Measurements from ENCODE around the gene HUNK.
"Not testable (repeated sequence)": the region's sequence is repeated elsewhere in the genome, so short reads cannot be mapped to it uniquely, and the experiment has no call there.

HUNK gene

GRCh38 chr21:31999810-32000468 lies 127.1 kb downstream of the HUNK start:
- no peak for DNase-seq (ENCODE audit: low spot score)

GRCh38 chr21:32001390-32001789 lies 128.6 kb downstream of the HUNK start:
- no peak for DNase-seq (ENCODE audit: low spot score)

- DNase-seq (ENCODE audit: low spot score), result no peak
These were observed 130.6 kb downstream of the HUNK start for GRCh38 chr21:32003411-32003810.

DNA sequence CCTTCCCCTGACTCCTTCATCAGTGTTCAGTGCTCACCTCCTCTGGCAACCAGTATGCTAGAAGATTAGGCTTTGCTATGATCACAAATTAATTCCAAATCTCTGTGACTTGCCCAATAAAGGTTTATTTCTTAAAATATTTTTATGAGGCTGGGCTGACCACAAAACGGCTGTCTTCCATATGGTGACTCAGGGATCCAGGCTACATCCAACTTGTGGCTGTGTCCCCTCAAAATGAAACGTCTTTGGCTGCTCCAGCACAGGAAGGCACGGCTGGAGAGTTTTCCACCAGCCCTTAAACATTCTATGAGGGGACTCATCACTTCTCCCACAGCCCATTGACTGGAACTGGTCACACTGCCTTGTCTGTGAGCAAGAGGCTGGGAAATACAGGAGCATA lies 131.5 kb downstream of the HUNK start:
- DNase-seq (ENCODE audit: low spot score), result no peak

GRCh38 chr21:32007456-32007855 lies 134.6 kb downstream of the HUNK start:
- no peak for DNase-seq (ENCODE audit: low spot score)

GRCh38 chr21:32008714-32009113 lies 135.9 kb downstream of the HUNK start:
- no peak for DNase-seq (ENCODE audit: low spot score)

GRCh38 chr21:32009263-32009662 lies 136.4 kb downstream of the HUNK start:
- no peak for DNase-seq (ENCODE audit: low spot score)

DNA sequence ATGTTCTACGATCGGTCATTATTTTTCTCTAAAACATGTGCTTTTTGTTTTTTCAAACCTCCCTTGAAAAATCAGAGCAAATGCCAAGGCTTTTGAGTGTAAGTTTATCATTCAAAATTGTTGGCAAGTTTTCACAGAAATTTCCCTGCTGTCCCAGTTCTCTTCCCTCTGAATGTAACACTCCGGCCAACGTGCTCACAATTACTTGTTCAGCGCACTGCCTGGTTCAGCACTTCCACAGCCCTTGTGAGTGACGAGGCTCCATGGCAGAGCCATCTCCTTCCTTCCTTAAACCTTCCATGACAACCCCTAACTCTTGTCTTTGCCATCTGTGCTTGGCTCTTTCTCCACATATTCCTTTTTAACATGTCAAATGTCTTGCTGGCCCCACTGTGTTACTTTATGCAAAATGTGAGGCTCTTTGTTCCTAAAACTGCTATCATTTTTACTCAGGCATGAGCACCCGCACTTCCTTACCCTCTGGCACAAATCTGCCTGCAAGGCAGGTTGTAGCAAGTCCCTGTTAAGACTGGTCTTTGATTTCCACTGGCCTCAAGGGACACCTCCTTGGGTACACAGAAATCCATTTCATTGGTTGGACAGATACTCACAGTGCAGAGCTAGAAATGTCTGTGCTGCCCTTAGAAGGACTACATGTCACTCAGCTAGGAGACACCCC lies 142.8 kb downstream of the HUNK start:
- no peak for DNase-seq (ENCODE audit: low spot score)

DNA sequence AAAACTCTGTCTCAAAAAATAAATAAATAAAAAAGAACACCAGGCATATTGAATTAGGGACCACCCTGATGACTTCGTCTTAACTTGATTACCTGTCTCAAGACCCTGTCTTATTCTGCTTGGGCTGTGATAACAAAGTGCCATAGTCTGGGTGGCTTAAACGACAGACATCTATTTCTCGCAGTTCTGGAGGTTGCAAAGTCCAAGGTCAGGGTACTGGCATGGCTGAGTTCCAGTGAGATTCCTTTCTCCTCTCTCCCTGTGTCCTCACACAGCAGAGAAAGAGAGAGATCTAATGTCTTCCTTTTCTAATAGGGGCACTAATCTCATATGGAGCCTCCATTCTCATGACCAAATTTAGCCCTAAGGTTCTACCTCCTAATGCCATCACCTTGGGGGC lies 145.6 kb downstream of the HUNK start:
- no peak for DNase-seq (ENCODE audit: low spot score)

DNA sequence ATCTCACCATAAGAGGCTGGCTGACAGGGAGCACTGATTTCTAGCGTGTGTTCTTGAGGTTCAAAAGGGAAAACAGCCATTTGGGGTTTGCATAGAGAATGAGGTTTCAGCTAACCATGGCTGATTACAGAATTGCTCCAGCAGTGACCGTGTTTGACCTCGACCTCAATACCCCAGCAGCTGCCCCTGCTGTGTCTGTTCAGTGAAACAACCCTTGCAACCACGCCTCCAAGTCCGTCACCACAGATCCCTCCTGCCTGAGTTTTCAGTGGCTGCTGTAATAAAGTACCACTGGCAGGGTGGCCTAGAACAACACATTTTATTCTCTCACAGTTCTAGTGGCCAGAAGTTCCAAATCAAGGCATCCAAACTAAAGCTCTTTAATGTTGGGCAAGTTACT lies 147.7 kb downstream of the HUNK start:
- no peak for DNase-seq (ENCODE audit: low spot score)

DNA sequence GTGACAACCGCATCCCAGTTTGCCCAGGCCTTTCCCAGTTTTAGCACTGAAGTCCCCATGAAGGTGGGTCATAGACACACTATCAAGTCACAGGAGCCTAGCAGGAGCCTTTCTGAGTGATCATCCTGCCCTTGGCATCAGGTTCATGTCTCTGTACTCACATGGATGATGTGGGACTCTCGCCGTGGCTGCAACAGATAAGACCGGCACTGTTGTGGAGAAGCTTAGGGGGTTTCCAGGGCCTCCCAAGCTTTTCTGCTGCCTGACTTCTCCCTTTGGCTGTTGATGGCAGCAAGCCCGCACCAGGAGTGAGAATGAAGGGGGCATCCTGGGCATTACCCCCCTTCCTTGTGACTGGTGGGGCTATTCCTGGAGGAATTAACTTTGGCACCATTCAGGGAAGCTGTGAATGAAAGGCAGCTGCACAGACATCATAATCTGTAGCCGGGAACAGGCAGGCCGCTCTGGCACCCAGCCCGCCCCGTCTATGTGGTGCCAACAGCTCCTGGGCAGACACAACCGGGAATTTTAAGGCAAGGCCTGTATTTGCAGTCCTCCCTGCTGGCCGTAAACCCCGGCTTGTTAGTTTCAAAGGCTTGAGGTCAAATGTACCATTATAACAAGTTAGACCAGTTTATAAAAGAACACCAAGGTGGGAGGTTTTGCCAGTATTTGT lies 148.6 kb downstream of the HUNK start:
- DNase-seq (ENCODE audit: low spot score), result no peak

DNA sequence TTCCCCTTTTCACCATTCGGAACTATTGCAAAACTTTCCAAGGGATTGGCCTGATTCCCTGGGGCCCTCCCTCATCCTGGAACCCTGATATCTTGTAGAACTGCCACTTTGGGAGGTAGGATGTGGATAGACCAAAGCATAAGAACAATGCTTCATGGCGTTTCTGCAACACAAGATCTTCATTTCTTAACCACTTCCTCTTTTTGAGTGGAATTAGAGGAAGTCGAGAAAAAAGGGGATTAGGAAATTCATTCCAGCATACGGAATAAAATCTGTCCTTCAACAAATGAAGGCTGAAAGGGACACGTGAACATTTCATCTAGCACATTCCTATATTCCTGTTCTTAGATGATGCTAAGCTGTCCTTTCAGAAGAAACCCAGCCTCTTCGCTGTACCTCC lies 149.3 kb downstream of the HUNK start:
- no peak for DNase-seq (ENCODE audit: low spot score)

DNA sequence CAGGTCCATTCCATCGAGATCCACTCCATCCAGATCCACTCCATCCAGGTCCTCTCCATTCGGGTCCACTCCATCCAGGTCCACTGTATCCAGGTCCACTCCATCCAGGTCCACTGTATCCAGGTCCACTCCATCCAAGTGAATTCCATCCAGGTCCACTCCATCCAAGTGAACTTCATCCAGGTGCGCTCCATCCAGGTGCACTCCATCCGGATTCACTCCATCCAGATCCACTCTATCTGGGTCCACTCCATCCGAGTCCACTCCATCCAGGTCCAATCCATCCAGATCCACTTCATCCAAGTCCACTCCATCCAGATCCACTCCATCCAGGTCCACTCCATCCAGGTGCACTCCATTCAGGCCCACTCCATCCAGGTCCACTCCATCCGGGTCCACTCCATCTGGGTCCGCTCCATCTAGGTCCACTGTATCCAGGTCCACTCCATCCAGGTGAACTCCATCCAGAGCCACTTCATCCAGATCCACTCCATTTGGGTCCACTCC lies 157.4 kb downstream of the HUNK start:
- DNase-seq (ENCODE audit: low spot score), result no peak

DNA sequence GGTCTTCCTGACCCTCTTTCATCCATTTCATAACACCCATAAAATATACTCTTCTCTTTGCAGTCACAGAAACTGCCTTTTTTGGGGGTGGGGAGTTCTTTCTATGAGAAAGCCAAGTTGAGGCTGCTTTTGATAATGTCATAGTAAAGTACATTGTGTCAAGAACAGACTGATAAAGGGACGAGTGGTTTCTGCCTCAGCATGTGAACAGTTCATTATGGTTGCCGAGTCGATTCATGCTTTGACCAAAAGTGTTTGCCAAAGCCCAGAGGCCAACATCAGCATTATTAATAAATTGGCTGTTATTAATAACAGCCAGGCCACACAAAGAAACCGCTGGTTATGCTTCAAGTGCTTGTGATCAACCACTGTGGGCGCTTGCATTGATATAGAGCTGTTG lies 162.0 kb downstream of the HUNK start:
- no peak for DNase-seq (ENCODE audit: low spot score)

GRCh38 chr21:32035617-32036016 lies 162.8 kb downstream of the HUNK start:
- DNase-seq (ENCODE audit: low spot score), result no peak

- DNase-seq (ENCODE audit: low spot score), result no peak
These were observed 163.9 kb downstream of the HUNK start for GRCh38 chr21:32036756-32037155.

GRCh38 chr21:32038751-32039150 lies 165.9 kb downstream of the HUNK start:
- not testable (repeated sequence) for DNase-seq (ENCODE audit: low spot score)

DNA sequence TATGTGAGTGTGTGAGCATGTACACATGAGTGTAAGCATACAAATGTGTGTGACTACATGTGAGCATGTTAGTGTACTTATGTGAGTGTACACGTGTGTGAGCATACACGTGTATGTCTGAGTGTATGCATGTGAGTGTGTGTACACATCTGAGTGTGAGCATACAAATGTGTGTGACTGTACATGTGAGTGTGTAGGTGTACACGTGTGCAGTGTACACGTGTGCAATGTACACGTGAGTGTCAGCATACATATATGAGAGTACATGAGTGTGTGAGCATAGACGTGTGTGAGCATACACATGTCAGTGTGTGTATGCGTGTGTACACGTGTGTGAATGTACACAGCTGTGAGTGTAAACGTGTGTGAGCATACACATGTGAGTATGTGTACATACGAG lies 170.6 kb downstream of the HUNK start:
- DNase-seq (ENCODE audit: low spot score), result no peak

DNA sequence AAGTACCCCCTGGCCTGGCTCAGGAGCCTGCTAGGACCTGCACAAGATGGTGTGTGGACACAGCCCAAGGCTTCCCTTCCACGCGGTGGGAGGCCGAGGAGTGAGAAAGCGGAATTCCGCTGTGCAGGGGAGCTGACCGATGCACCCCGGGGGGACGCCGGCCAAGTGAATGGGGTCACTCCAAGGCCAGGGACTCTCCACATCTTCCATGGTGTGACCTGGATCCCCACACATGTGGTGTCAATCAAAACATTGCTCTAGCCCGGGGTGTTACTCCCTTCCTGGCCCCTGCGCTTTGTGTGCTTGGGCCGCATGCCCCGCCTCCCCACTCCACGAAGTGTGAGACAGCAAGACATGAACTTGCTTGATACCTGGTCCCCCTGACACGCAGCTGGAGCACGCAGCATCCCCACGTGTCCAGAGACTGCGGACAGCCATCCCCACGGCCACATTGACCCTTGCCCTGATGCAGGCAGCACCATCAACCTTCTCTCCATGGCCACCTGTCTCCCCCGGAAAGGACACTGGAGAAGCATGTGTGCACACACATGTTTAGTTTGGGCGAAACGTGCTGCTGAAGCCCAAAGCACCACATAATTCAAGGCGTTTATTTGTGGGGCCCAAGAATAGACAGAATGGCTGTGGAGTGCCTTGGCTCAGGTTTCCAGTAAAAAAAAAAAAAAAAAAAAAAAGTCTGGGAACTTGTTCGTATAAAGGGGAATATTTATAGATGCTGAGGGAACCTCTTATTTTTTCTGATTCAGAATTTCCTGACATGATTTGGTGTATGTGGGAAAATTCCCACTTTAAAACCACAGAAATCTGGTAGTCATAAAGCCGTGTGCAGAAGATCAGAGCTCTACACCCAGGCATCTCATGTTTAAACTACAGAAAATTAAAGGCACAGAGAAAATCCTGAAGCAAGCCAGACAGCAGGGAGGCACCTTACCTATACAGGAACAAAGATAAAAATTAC lies 171.7 kb downstream of the HUNK start:
- DNase-seq (ENCODE audit: low spot score), result no peak

- no peak for DNase-seq (ENCODE audit: low spot score)
These were observed 173.4 kb downstream of the HUNK start for GRCh38 chr21:32046191-32046590.

DNA sequence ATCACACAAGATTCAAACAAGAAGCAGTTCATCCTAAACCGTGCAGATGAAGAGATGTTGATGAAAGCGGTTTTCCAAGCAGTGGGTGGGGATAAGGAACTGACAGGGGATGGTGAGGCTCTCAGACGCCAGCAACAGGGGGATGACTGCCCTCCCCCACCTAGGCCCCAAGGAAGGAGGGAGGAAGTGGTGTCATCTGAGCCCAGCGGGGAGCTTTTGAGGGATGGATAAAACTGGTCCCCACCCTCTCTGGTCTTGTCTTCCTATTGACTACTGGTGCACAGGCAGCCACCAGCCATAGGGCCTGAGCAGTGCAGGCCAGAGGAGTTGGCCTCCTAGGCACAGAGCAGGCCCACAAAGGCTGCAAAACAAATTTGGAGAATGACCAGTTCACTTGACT lies 175.5 kb downstream of the HUNK start:
- DNase-seq (ENCODE audit: low spot score), result no peak
